Activated T-cell treated with anti-CD3 and anti-CD28 coated beads, Interleukin-2, amount 50 U/mL, for 48 hours (primary cell): ENCODE measurements around the gene GYS2.
"Not testable (repeated sequence)": the region's sequence is repeated elsewhere in the genome, so short reads cannot be mapped to it uniquely, and the experiment has no call there.

ENCODE experiments used
- DNase-seq, 2 experiments: peaks; one replicate each; pipeline ENCODE4 v3.0.0-alpha.2; 2020

Gene GYS2

DNA sequence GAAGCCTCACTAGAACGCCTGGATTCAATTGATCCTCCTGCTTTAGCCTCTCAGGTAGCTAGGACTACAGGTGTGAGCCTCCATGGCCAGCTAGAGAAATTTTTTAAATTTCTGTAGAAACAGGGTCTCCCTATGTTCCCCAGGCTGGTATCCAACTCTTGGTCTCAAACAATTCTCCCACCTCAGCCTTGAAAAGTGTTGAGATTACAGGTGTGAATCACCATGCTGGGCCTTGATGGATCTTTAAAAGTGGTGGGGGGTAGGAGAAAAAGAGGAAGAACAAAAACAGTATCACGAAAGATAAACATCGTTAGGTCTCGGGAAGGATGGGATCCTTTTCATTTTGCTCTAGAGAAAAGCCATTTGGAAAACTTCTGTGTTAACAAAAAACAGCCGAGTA, 4.5 kb downstream of the GYS2 start:
- no peak for DNase-seq

DNA sequence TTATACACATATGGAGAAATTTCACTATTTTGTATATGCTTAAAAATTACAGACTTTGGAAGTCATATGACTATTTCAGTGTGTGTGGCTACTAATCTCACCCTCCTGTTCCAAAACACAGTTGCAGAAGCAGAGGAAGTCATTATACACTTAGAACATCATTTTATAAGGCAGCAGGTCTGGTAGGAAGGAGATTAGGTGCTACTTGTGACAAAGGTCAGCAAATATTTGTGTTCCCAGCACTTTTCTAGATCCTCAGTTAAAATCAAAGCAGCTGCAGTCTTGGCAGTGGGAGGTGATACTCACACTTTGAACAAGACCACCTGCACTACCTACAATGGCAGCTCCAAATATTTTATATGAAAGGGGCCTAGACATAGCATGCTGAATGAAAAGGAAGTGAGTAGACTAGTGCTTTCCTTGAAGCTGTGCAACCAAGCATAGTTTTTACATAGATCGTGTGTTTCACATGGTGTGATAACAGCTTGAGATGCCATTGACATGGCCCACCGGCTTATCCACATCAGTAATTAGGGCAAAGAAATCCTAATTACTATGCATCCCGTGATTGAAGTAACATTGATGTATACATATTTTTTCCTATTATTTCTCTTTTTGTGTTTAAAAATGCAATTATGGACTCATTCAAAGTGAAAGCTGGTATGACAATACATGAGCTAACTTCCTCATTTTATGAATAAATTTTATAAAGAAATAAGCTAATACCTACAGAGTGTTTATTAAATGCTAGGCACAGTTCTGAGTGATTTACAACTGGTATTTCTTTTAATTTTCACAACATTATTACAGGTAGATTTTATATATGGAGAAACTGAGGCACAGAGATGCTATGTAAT, 5.3 kb downstream of the GYS2 start:
- DNase-seq, result no peak

DNA sequence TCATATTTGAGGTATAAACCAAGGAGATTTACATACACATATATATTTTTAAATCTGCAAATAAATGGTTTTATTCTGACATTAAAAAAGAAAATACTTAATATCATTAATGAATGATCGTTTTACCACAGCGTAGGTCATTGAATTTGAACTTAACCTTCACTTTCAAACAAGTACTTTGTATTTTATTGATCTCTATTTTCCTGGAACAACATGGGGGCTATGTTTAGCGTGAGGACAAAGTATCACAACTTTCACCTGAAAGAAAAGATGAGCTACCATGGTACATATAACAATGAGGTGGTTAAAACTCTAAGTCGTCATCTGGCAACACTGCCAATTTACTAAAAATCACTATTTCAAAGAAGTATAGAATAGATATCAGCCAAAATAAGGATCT, 6.0 kb downstream of the GYS2 start:
- no peak for DNase-seq

DNA sequence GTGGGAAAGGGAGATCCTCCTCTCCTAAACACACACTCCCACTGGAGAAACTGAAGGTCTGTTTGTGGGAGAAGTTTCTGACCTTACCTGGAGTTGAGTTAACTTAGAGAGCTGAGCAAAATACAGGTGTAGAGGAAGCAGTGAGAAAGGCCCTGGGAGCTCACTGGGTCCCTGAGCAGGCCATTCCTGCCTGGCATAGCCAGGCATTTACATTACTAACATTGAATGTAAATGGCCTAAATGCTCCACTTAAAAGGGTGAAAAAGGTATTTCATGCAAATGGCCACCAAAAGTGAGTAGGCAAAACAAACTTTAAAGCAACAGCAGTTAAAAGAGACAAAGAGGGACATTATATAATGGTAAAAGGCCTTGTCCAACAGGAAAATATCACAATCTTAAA, 9.3 kb downstream of the GYS2 start:
- not testable (repeated sequence) for DNase-seq

DNA sequence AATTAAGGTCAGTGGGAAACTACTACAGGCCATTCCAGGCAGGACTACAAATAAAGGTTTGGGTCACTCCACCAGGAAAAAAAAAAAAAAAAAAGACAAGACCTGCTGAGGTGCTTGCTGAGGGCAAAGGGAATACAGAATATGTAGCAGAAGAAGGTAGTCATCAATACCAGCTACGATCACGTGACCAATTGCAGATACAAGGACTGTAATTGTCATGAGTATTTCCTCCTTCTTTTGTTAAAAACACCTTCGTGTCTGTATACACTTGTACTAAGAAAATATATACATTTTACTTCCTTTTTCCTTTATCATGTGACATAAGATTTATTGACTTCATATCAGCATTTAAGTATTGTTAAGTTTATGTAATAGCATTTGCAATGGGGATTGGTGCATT, 19.2 kb downstream of the GYS2 start:
- DNase-seq, result no peak

DNA sequence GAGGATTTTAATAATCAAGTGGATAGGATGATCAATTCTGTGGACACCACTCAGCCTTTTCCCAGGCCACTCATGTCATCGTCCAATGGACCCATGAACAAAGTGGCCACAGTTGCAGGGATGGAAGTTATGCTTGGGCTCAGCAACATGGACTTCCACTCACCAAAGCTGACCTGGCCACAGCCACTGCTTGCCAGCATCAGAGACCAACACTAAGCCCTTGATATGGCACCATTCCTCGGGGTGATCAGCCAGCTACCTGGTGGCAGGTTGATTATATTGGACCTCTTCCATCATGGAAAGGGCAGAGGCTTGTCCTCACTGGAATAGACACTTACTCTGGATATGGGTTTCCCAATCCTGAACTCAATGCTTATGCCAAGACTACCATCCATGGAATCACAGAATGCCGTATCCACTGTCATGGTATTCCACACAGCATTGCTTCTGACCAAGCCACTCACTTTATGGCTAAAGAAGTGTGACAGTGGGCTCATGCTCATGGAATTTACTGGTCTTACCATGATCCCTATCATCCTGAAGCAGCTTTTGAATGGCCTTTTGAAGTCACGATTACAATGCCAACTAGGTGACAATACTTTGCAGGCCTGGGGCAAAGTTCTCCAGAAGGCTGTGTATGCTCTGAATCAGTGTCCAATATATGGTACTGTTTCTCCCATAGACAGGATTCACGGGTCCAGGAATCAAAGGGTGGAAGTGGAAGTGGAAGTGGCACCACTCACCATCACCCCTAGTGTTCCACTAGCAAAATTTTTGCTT, 20.1 kb downstream of the GYS2 start:
- not testable (repeated sequence) for DNase-seq

DNA sequence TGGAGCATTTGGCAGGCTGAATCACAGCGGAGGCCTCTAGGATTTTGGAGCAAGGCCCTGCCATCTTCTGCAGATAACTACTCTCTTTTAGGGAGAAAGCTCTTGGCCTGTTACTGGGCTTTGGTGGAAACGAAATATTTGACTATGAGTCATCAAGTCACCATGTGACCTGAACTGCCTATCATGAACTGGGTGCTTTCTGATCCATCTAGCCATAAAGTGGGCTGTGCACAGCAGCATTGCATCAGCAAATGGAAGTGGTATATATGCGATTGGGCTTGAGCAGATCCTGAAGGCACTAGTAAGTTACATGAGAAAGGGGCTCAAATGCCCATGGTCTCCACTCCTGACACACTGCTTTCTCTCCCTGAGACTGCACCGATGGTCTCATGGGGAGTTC, 21.1 kb downstream of the GYS2 start:
- DNase-seq, result no peak

DNA sequence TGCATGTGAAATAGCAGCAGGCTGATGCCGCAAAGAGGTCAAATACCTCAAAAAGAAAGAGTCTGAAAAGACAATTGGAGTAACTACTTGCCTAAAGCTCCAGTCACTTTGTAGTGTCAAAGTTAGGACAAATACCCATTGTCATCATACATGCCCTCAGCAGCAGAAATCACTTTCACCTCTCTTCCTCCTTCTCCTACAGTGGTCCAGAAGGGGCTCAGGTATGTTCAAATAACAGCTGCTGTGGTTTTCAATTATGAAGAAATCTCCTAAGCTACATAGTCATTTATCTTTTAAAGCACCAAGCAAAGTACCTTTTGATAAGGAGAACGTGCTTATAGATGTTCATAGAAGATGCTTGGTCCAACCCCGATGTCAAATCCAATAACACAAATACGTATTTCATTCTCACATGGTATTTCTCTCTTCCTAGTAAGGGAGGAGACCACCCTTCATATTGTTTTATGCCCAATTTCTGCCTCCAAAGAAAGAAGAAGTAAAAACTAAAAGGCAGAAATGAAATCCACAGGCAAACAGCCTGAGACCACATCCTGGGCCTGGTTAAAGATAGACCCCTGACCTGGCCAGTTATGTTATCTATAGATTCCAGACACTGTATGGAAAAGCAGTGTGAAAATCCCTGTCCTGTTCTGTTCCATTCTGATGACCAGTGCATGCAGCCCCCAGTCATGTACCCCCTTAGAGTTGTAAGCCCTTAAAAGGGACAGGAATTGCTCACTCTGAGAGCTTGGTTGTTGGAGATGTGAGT, 23.7 kb downstream of the GYS2 start:
- DNase-seq, result no peak

DNA sequence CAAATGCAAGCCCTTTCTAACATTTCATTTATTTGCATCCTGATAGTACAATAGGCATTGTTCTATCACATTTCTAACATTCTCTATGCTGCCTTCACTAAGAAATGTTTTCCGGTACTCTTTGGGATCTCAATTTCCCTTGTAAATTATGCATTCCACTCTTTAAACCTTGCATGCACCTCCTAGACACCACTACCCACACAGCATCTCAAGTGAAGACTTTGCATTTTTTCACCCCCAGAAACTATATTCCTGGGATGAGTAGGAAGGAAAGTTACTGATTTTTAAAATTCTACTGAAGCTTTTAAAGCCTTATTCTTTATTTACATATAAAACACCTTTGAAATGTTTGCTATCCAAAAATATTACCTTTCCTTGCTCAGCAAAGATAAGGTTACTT, 27.1 kb downstream of the GYS2 start:
- no peak for DNase-seq

DNA sequence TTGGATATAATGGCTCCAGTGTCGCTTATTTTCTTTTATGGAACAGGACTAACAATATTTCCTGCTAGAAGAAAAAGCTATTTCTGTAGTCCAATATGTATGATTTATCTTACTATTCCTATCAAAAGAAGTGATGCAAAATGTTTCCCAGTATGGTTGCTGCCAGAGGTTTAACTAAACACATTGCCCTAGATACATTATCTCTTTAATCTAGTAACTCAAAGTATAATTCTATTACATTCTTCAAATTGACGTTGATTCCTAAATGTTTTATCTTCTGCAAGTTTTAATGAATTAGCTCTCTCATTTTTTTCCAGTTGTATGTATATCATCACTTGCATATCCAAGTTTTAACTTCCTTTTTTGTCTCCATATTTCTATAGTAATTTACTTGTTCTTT, 28.2 kb downstream of the GYS2 start:
- DNase-seq, result no peak

DNA sequence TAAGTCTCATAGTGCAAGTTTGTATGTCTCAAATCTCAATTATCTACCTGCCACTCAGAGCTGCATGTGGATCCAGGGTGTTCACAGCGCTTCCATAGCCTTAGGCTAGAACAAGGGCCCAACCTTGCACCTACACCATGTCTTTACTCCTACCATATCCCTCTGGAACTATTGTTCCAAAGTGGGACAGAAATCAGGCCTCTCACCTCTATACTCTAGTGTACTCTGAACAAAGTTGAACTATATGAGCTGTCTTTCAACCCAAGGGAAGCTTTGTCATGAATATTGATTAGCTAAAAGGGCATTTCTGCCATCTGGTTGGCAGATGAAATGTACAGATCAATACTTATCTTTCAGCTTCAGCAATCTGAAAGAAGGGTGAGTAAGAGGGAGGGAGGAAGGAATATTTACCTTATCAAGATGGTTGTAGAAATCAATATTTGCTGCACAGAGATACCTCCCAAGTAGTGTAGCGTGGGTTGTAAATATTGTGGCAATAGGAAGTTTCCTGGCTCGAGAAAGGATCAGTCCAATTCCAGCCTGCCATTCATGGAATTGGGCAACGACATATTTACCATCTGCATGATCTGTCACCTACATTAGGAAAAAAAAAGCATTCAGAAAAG, 30.8 kb downstream of the GYS2 start:
- DNase-seq, result no peak

DNA sequence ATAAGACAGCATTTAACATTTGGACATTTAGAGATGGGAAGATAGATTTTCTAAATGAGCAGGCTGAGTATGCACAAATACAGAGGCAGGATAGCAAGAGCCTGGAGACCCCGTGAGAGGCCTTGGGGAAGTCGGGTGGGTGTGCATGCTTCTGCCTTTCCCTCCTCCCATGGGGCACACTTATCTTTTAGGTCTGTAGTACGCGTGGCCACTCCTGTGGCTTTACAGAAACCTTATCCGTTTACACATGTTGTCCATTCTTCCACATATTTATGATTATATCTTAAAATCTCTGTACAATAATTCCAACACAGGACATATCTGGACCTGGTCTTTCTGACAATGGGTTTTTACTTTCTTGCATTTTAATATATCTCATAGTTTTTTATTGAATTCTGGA, 33.6 kb downstream of the GYS2 start:
- DNase-seq, result no peak

DNA sequence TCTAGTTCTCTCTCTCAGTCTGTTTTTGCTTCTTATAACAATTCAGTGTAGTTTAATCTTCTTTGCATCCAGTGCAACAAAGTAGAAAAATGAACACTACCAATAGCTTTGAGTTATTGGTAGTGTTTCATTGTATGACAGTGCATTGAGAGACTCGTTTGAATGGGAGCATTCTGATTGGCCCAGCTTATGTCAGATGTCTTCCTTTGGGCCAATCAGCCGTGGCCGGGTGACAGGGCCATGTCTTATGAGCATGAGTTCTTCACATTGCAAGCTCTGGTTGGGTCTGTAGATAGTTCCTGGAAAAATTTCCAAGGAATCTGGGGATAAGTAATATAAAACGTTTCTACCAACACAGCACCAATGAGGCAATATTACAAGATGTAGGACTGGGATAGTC, 36.5 kb downstream of the GYS2 start:
- DNase-seq, result no peak

DNA sequence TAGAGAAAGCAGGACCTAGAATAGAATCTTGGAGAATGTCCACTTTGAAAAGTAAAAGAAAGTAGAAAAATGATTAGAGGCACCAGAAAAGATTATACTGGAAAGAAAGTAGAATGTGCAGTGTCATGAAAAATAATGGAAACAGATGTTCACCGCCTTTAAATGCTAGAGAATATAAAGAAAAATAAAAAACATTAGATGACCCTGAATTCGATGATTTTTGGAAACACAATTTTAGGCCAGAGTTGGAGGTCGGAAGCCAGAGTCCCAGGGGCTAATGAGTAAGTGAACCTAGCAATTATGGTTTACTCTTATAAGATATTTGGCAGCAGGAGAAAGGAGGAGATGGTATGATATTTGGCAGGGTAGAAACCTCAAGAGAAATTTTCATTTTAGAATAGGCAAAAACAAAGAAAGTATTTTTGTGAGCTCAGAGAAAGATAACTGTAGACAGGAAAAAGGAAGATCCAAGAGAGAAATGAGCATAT, 37.7 kb downstream of the GYS2 start:
- no peak for DNase-seq

DNA sequence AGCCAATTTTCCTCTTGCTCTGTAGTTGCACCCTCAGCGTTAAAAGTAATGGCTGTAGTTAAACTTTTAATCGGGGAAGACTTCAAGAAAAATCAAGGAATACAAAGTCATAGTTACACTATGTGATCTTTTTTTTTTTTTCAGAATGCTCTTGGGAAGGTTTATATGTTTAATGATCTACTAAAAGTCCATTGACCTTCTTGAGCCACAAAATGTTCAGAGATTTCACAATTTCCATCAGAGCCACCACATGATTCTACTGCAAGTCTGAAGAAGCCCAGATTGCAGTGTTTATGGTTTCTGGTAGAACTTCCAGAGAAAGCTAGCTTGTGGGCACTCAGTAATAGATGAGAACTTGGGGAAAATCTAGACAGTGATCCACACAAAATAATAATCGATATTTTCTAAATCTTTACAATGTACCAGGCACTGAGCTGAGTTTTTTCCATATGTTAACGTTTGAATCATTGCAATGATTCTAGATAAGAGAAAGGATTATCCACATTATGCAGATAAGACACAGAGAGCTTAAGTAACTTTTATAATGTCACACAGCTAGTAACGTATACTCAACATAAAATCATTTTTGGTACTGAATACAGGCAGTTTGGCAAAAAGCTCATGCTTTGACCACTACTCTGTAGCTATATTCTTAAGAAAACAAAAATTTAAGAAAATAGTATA, 38.3 kb downstream of the GYS2 start:
- no peak for DNase-seq

DNA sequence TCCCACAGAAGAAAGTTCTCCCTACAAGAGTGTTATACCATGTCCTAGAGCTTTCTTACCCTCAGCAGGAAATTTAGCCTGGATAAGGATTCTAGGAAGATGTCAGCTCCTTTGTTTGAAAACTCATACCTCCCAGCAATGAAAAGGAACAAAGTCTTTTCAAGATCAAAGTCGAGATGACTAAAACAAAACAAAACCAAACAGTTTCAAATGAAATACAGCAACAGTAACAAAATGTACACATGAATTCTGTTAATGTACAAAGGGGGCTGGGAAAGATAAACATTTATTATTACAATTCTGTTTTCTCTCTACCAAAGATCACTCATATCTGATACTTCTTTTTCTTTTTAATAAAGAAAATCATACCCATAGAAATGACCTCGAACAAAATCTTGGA, 41.8 kb downstream of the GYS2 start:
- DNase-seq, result no peak

DNA sequence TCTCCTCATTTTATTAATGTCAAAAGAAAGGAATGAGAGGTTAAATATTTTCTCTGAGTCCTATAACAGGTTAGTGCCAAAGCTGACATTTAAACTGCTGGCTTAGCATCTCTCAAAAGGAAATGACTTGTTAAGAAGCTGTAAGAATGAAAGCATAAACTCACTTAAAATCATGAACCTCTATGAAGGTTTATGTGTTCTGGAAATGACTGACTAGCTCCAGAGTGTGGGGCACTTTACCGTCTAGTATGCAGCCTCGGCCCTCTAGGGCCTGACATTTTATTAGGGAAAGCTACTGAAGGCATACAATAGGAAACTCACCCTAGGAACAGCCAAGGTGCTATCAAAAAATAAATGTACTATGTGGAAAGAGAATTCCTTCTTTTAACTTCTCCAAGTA, 43.5 kb downstream of the GYS2 start:
- no peak for DNase-seq

DNA sequence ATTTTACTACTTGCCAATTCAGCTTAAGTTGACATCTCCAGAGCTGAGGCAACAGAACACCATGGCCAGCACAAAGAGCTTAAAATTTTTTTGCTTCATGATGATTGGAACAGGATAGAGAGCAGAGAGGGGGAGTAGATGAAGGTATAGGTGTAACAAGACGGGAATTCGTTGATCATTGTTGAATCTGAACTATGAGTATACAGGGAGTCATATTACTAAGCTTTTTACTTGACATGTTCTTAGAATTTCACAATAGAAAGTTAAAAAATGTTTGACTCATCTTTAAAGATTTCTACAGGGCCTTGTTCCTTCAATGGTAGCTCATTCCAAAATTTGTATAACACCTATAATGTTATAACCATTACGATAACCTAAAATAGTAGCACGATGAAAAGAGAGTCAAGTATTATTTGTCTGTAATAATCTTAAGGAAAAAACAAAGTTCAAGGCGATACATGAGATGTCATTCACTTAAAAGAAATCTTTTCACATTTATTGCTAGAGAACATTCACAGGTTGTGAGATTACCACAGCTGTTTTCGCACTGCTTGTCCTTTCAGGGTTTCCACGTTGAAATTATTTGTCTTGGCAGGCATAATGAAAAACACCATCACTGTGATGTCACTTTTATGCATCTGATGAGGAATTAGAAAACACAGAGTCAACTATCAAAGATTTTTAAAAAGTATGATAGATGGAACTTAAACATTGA, 44.6 kb downstream of the GYS2 start:
- no peak for DNase-seq

DNA sequence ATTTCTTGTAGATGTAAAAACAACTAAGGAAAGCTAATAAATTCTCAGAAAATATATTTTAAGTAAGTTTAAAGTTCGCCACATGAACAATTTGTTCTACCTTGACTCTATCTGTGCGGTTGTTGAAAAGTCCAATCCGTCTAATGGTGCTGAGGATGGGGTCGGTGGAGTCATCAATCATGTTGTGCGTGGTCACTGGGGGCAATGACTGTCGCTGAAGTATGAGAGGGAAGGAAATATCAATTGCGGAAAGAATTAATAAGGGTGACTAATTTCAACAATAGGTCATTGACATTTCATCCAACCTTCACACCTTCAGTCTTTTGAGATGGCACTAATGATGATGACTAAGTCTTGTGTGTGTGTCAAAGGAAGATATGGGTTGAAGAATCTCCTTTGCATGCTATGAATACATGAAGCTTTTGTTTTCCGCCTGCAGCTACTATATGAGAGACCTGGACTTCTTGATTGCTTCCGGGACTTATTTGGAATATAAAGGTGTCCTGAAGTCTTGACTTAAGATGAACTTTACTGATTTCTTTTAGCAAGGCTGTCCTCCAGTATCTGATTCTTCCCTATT, 46.5 kb downstream of the GYS2 start:
- no peak for DNase-seq

DNA sequence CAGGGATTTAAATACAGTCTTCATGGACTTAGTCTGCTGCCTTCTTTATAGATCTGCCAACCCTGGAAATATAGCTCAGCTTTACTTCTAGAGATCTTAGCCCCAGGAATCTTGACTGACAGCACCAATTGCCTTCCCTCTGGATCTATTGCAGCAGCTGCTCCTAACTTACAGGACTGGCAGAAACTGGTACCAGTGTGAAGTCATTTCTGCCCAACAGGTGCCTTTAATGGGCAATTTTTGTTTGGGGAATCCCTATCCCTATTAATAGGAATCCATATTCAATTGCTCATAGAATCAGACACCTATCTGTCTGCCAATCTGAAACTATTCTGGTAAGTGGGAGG, 51.3 kb downstream of the GYS2 start:
- DNase-seq, result no peak

DNA sequence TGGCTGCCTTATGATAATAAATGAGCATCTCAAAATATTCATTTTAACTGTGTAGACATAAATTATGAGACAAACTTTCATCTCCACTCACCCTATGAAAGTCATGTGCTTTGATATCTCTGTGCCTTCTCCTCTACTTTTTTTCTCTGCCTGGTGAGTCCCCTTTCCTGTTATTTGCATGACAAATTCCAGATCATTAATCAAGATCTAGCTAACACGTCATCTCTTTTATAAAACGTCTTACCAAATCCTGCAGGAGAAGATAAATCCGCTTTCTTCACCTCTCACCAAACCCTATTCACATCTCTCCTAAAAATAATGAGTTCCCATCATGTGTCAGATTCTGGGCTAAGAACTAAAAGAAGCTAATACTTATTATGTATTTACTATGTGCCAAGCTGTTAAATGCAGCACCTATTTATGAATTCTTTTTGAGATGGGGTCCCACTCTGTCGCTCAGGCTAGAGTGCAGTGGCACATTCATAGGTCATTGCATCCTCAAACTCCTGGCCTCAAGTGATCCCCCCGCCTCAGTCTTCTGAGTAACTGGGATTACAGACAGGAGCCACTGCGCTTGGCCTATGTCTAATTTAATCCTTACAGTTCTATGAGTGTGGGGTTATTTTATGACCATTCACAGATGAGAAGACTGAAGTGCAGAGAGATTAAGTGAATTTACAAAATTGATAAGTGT, 51.9 kb downstream of the GYS2 start:
- no peak for DNase-seq
